GM19099 (cell line): Measurements from ENCODE around the gene CFAP90.

ENCODE experiments used
- POLR2A ChIP-seq: IDR thresholded peaks from 3 replicates; pipeline ENCODE4 v1.6.1; 2011; ENCODE audit warnings: low read depth; ENCODE audit not compliant: insufficient read length; ENCODE audit errors: extremely low read depth

CFAP90 gene

DNA sequence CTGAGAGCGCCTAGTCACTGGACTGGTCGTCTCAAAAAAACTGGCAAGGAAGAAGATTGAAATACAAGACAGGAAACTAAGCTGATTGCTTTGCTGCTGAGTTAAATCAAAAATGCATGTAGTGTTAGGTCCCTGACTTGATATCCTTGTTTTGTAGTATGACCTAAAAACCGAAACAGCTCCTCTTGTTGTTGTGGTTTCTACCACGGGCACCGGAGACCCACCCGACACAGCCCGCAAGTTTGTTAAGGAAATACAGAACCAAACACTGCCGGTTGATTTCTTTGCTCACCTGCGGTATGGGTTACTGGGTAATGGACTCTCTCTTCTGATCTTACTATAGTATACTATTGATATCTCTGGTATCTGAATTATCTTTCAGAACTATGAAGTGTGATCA is 22.3 kb upstream of the CFAP90 start:
- TF ChIP-seq POLR2A: no peak

DNA sequence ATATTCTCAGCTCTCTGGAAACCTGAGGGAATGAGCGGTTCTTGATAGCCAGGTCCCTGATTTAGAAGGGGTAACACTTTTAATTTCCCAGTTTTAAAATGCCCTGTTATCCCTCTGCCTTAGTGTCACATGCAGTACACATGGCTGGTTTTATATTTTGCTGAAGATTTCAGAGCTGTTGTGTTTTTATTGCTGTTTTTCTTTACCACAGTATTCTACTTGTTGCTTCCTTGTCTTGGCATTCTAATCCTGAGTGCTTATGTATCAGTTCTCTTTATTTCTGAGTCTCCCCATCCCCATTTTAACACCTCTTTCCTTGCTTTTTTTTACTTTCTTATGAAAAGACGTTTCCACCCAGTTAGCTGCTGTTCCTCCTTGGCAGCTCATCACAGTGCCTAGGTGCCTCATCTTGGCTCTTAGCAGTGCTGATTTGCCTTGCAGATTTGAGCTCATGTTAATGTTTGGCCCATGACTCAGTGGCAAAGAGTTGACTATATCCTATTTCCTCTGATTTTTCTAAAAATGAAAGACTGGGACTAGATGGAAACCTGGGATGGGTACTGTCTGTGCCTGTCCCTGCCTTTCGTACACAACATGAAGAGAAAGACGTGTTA is 21.7 kb upstream of the CFAP90 start:
- no peak for TF ChIP-seq POLR2A

DNA sequence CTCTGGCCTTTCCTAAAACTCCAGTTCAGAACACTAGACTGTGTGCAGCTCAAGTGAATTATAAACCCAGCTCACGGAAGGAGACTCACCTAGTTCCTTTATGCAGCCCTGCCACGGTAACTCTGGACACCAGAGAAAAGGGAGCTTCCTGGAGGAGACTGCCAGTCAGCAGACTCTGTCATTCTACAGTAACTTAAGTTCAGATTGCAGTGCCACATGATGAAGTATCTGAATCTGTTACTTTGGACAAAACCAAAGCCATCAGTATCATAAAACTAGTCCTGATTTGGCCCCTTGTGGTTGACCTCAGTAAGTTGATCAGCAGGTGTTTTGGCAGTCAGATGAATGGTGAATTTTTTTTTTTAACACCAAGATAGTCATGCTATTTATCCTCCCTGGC is 20.7 kb upstream of the CFAP90 start:
- TF ChIP-seq POLR2A: no peak

DNA sequence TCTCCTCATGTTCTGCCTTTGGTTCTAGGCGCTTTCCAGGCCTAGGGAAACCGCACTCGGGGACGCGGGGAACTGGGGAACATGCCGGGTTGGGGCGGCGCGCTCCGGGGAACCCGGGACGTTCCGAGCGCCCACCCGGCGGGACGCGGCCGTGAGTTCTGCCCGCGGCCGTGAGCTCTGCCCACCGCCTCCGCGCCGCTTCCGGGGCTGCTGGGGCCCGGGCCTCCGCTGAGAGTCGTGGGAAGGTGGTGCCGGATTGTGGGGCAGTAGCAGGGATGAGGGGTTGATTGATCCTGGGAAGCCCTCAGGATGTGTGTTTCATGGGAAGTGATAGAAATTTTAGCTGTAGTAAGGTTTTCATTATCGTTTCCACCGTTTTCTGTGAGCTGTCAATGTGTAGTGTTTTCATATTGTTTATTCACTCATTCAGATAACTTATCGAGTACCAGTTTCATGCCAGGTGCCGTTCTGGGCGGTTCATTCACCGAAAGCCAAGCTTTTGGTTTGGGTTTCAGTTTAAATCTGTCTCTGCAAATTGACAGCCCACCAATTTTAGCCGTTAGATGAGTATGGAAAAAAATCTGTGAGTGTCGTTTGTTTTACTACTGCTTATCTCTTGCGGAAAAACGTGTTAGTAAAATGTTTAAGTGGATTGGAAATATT is 18.7 kb upstream of the CFAP90 start:
- no peak for TF ChIP-seq POLR2A

DNA sequence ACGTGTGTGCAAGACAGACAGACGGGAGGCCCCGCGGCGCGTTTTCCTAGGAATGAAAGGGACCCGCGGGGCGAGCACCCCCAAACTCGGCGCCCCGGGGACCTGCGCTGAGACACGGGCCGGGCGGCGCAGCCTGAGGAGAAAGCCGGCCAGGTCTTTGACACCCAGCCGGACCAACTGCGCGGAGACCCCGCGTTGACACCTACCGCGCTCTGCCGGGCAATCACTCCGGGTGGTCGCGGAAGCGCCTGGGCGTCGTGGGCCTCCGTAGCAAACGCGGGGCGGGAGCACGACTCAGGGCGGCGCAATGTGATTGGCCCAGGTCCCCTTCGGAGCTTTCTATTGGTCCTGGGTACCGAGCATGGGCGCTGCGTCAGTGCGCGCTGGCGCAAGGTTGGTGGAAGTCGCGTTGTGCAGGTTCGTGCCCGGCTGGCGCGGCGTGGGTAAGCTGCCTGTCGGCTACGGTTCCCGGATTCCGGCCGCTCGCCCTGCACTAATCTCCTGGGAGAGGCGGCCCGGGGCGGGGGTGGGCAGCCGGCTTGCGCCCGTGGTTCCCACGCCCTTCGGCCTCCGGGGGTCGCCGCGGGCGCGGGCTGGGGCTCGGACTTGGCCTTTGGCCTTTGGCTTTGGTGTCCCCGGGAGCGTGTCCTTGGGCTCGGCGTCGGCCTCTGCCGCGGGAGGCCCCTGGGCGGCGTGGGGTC is 18.0 kb upstream of the CFAP90 start, which contains the start of the genes FASTKD3 and MTRR:
FASTKD3 (minus strand) TSS at position 259 of the 701 bp plus-strand sequence. CDS start 948 bp downstream, outside the sequence.
MTRR (plus strand) TSS at position 376 of the 701 bp plus-strand sequence. CDS start 1,647 bp downstream, outside the sequence.
- peak; percentile 91 for TF ChIP-seq POLR2A

DNA sequence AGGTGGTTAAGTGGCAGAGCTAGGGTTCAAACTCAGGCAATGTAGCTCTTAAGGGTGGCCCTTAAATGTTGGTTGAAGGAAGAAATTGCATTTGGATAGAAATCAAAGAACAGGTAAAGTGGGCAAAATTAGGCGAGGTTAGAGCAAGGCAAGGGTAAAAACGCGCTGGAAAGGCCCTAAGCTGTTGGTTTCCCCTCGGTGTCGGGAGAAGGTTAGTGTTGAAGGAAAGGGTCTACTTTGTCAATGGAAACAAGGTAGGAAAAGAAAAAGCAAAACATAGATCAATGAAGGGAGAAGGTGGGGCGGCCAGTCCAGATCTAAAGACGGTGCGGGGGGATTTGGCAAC is 17.5 kb upstream of the CFAP90 start:
- TF ChIP-seq POLR2A: no peak

DNA sequence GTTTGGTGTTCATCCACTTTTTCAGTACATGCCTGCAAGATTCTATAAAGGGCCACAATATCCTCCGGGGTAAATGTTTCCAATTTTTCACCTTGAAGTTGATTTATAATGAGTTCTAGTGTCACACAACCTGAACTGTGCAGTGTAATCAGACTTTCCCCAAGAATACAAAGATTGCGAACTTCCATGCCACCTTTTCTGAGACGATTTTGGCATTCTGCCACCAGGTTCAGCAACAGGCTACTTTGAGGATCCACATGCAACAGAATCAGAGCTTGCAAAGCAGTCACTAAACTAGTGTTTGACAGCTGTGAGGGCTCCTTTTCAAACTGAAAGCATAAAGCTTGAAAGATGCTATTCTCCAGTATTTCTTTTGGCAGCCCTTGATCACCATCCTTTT is 16.3 kb upstream of the CFAP90 start:
- no peak for TF ChIP-seq POLR2A

DNA sequence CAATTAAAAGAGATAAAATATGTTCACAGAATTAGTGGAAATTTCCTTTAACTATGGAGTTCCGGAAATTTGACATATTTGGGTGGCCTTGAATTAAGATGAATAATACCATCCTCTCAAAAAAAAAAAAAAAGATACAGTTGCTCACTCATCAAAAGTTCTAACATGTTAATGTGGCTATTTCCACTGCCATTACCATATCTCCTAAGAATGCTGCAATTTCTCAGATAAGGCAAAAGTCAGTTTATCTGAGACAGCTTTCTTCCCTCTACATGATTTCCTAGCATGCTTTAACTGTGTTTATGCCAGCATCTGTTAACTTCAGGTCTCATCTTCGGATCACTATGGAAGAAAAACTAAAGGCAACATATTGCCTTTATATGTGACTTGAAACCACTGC is 15.3 kb upstream of the CFAP90 start:
- no peak for TF ChIP-seq POLR2A

DNA sequence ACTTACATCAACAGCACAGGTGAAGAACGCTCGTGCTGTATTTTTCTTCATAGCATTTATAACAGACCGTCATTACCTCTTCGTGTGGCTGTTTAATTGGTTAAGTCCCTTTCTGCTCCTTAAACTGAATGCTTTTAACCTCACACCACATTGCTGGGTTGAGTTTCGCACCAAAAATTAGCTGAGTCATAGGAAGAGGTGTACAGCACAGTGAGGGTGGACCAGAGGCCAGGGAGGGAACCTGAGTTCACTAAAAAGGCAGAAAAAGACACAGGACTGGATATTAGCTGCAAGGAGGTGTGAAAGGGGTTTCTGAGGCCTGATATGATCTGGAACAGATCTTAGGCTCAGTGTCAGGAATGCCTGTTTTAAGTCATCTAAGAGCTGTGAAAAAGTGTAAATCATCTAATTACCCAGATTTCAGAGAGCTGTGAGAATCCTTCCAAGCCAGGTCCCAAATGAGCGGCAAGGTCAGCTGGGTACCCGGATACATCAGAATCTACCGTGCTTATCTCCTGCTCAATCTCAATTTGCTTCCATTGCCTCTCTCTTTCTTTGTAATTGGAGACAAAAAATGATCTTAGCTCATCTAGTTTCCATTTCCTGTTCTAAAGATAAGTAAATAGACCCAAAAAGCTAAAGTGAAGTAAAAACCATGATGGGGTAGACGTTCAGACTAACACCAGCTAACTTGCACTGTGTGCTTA is 7.1 kb upstream of the CFAP90 start:
- no peak for TF ChIP-seq POLR2A

DNA sequence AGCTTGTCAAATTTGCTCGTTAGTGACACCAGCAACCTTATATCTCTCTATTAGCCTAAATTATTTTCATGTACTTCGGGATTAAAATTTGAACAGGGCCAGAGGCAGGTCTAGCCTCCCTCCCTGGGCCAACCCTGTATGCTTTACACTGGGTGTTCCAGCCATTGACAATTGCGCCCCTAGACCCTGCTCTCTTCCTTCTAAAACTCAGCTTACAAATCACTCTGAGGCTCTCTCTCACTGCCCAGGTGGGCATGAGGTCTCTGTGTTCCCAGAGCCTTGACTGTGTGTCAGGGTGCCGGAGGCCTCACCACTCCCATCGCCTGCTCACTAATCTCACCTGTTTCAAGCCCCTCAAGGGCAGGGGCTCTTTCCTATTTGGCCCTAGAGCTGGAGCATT is 6.4 kb upstream of the CFAP90 start:
- TF ChIP-seq POLR2A: no peak

DNA sequence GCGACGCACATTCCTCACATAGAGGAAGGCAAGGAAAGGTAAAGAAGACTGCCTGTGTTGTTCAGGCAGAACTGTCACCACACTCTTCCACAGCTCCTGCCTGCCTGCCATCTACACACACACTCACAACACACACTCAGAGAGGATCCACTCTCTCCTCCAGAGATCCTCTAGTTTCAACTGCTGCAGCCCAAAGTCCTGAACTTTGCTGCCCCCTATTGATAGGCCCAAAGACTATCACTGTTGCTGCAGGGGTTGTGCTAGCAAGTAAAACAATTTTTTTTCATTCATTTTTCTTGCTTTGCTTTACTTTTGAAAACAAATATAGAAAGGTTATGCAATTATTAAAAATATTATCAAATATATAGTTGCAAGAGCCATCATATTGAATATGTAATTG is 5.9 kb upstream of the CFAP90 start:
- TF ChIP-seq POLR2A: no peak

DNA sequence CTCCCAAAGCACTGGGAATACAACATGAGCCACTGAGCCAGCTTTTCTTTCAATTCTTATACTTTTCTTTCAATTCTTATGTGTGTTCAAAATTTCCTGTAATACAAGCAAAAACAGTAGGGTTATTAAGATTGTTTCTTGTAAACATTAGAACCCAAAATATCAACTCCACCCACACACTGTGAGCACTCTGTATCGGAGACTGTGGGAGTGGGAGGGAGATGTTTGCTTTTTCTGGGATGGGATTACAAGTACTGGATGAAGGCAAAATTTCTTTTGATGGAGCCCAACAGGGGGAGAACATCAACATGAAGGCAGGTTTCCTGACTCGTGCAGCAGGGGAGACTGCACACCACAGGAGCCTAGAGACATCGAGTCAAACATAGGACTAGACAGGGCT is 4.7 kb upstream of the CFAP90 start:
- no peak for TF ChIP-seq POLR2A

DNA sequence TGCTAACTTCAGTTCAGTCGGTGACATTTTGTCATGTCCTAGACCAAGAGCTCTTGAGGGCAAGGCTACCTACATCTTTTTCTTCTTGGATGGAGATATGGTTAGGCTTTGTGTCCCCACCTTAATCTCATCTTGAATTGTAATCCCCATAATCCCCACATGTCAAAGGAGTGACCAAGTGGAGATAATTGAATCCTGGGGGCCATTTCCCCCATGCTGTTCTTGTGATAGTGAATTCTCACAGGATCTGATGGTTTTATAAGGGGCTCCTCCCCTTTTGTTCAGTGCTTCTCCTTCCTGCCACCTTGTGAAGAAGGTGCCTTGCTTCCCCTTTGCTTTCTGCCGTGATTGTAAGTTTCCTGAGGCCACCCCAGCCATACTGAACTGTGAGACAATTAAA is 2.1 kb upstream of the CFAP90 start:
- no peak for TF ChIP-seq POLR2A

DNA sequence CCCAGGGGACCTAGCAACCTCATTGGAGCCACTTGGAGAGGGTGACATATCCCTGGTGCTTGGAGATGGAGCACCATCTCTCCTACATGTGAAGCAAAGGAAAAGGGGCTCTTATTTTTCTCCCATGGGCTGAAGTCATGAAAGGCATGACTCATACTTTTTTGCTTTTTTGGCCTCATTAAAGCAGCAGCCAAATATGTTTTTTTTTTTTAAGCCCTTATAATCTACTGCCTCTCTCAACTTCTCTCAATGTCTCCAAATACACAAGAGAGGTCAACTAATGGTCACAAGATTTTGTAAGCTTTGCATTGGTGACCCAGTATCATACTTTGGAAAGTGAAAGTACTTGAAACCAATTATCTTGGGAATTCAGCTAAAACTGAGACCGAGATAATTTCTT is 1.6 kb upstream of the CFAP90 start:
- no peak for TF ChIP-seq POLR2A

DNA sequence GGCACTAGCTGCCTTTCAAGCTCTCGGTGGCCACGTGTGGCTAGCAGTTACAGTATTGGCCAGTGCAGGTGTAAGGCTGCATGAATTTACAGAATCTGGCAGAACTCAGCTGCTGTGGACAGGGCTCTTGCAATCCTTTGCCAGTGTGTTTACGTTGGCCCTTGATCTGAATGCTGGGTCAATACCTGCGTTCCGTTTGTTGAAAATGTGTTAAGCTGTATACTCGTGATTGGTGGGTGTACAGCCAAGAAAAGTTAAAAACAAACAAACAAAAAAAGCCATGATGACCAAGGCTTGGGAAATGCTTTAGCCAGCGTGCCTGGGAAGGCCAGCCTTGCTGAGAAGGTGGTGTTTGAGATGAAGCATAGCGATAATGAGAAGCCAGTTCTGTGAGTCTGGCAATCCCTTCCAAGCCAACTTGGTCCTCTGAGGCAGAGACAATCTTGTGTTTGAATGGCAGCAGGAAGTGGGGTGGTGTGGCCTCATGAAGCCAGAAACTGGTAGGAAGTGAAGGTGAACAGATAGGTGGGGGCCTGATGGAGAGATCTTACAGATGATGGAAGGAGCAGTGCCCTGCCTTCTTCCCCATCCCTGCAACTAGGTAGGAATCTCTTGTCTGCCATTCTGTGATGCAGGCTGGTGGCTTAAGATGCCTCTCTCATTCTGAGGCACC is 820 bp upstream of the CFAP90 start:
- TF ChIP-seq POLR2A: no peak
